Fibroblast of lung (primary cell): ENCODE results near the gene TARS3. TPM values are rescaled to one million over a fixed set of nuclear protein-coding genes. Genes with fewer than 3 reads are reported as not detected.
"Not testable (repeated sequence)": the region's sequence is repeated elsewhere in the genome, so short reads cannot be mapped to it uniquely, and the experiment has no call there.

Experiments used
- DNase-seq, 2 donors: peaks; one replicate each; pipeline versions ENCODE4 v3.0.0 to v3.0.0-alpha.2; 2010; ENCODE audit warnings: low read depth in 2 of 2
- H2AFZ ChIP-seq: 2 replicates; pipeline ENCODE4 v1.5.1; 2012; ENCODE audit warnings: low read length, control low read depth, inconsistent platforms
- H3K27ac ChIP-seq: 2 replicates; pipeline ENCODE4 v1.5.1; 2011; ENCODE audit warnings: low read length, control low read depth; ENCODE audit not compliant: insufficient read depth
- H3K27me3 ChIP-seq: 2 replicates; pipeline ENCODE4 v1.5.1; 2011; ENCODE audit warnings: mild to moderate bottlenecking, low read length; ENCODE audit not compliant: control insufficient read depth, insufficient read depth
- H3K36me3 ChIP-seq: 2 replicates; pipeline ENCODE4 v1.5.1; 2011; ENCODE audit warnings: low read length; ENCODE audit not compliant: control insufficient read depth, insufficient read depth
- H3K4me1 ChIP-seq: 2 replicates; pipeline ENCODE4 v1.5.1; 2011; ENCODE audit warnings: low read length; ENCODE audit not compliant: control insufficient read depth, insufficient read depth; ENCODE audit errors: extremely low read depth
- H3K4me2 ChIP-seq: 2 replicates; pipeline ENCODE4 v1.5.1; 2011; ENCODE audit warnings: low read length, control low read depth; ENCODE audit not compliant: insufficient read depth; ENCODE audit errors: extremely low read depth
- H3K4me3 ChIP-seq, 4 experiments: fragments of 200-600 bp in 1 of 4; sonication (generic) in 1 of 4; replicated peaks in 1 of 4; 2 replicates each; pipeline ENCODE4 v1.5.1; 2011 to 2016; ENCODE audit warnings: low read length in 4 of 4, low read depth in 3 of 4, mild to moderate bottlenecking in 3 of 4, control low read depth in 2 of 4, inconsistent platforms in 1 of 4, mixed read lengths in 1 of 4; ENCODE audit not compliant: insufficient read depth in 1 of 4; ENCODE audit errors: control extremely low read depth in 1 of 4
- H3K79me2 ChIP-seq: 2 replicates; pipeline ENCODE4 v1.5.1; 2012; ENCODE audit warnings: mild to moderate bottlenecking, low read length, inconsistent platforms; ENCODE audit not compliant: control insufficient read depth, insufficient read depth
- H3K9ac ChIP-seq: 2 replicates; pipeline ENCODE4 v1.5.1; 2011; ENCODE audit warnings: mild to moderate bottlenecking, low read length, control low read depth; ENCODE audit not compliant: insufficient read depth
- H3K9me3 ChIP-seq: 2 replicates; pipeline ENCODE4 v1.5.1; 2012; ENCODE audit warnings: low read depth, low read length; ENCODE audit not compliant: control insufficient read depth, insufficient read depth
- H4K20me1 ChIP-seq: 2 replicates; pipeline ENCODE4 v1.5.1; 2011; ENCODE audit warnings: low read length; ENCODE audit not compliant: control insufficient read depth, insufficient read depth; ENCODE audit errors: extremely low read depth
- EZH2 ChIP-seq: IDR thresholded peaks from 2 replicates; pipeline ENCODE4 v1.5.1; 2012; ENCODE audit warnings: low read length, control low read depth, mild to moderate bottlenecking; ENCODE audit errors: missing control alignments
- polyA plus RNA-seq, 2 donors: library from polyadenylated mRNA; depleted of rRNA in 1 of 2; stranded (reverse) in 1 of 2; unstranded in 1 of 2; fragments of >200 nt; gene quantifications; 2 replicates each; pipeline ENCODE4 v1.2.1, GENCODE V29; 2011 to 2012; ENCODE audit warnings: missing spikeins in 1 of 2
- total RNA-seq: library from RNA; depleted of rRNA; stranded (reverse); fragments of >200 nt; gene quantifications from 2 replicates; pipeline ENCODE4 v1.2.1, GENCODE V29; 2014
- TF ChIP-seq, protein P1 (sequence below), 2 donors: IDR thresholded peaks in 1 of 2; conservative IDR thresholded peaks in 1 of 2; 1 replicate in 1 of 2; 2 replicates in 1 of 2; pipeline ENCODE4 v1.5.1; 2011 to 2012; ENCODE audit warnings: low read length in 2 of 2, control low read depth in 1 of 2, inconsistent platforms in 1 of 2, low read depth in 1 of 2, mild to moderate bottlenecking in 1 of 2

TARS3 gene
- total and polyA plus RNA-seq, 2 donors (not counting 1 experiment from before 2014, with no cell fraction given) = 4.3 to 23.3 TPM

DNA sequence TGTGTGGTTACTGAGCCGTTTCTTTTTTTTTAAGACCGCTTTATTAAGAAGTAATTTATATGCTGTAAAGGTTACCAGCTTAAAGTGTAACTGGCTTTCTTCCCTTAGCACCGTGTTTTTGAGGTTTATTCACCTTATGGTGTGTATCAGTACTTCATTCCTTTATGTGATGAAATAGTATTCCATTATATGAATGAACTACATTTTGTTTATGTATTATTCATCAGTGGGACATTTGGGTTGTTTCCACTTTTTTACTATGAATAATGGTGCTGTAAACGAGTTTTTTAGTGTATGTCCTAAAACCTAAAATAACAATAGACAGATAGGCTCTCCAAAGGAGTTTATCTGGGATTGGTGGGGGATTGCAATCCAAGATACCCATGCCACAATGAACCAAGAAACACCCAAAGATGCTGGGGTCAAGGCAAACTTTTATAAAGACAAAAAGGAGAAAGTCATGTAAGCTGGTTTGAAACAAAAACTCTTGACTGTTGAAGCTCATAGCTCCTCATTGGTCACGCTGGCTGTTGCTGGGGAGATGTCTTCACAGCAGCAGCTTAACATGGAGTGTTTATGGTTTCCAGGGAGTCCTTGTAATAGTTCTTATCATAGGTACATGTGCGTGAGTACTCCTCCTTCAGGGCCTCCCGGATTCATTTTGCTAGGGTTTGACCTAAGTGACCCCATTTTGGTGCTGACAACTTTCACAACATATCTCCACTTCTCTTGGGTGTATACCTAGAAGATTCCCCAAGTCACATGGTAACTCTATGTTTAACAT, 88.1 kb downstream of the TARS3 start:
- Histone ChIP-seq H3K4me1 (peaks cover 2% of the 10 kb centered on the region), H4K20me1 (no peaks in the 10 kb centered on the region), H2AFZ (no peak overlapping the region)

GRCh38 chr15:101633356-101633755, 90.9 kb downstream of the TARS3 start:
- Histone ChIP-seq H3K4me3 (no peak overlapping the region), H4K20me1 (no peaks in the 10 kb centered on the region), H3K36me3 (no peaks in the 10 kb centered on the region), H3K27me3 (no peaks in the 10 kb centered on the region), H3K9ac (no peak overlapping the region), H3K79me2 (no peaks in the 10 kb centered on the region), H3K27ac (no peak overlapping the region), H3K9me3 (no peaks in the 10 kb centered on the region), H2AFZ (no peak overlapping the region), H3K4me2 (no peak overlapping the region), H3K4me1 (peaks cover 2% of the 10 kb centered on the region)
- TF ChIP-seq, protein P1, sequence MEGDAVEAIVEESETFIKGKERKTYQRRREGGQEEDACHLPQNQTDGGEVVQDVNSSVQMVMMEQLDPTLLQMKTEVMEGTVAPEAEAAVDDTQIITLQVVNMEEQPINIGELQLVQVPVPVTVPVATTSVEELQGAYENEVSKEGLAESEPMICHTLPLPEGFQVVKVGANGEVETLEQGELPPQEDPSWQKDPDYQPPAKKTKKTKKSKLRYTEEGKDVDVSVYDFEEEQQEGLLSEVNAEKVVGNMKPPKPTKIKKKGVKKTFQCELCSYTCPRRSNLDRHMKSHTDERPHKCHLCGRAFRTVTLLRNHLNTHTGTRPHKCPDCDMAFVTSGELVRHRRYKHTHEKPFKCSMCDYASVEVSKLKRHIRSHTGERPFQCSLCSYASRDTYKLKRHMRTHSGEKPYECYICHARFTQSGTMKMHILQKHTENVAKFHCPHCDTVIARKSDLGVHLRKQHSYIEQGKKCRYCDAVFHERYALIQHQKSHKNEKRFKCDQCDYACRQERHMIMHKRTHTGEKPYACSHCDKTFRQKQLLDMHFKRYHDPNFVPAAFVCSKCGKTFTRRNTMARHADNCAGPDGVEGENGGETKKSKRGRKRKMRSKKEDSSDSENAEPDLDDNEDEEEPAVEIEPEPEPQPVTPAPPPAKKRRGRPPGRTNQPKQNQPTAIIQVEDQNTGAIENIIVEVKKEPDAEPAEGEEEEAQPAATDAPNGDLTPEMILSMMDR (conservative IDR thresholded peaks at IDR 0.05 in 1 of 2, IDR thresholded peaks at IDR 0.05 in 1 of 2; ENCODE audit: low read depth in 1 of 2, low read length in 2 of 2) = no peak
- no peak for TF ChIP-seq EZH2
- DNase-seq = no peak

More for the DNA sequence above, 88.1 kb downstream of the TARS3 start:
- Histone ChIP-seq H3K4me3 (no peak overlapping the region), H3K27me3 (no peaks in the 10 kb centered on the region), H3K9me3 (no peaks in the 10 kb centered on the region), H3K79me2 (no peaks in the 10 kb centered on the region), H3K4me2 (no peak overlapping the region), H3K27ac (no peak overlapping the region), H3K9ac (no peak overlapping the region), H3K36me3 (peaks cover 5% of the 10 kb centered on the region)
- TF ChIP-seq, protein P1 (conservative IDR thresholded peaks at IDR 0.05 in 1 of 2, IDR thresholded peaks at IDR 0.05 in 1 of 2; ENCODE audit: low read depth in 1 of 2, low read length in 2 of 2) = no peak
- TF ChIP-seq EZH2 = no peak
- no peak for DNase-seq

GRCh38 chr15:101626729-101627128, 97.5 kb downstream of the TARS3 start:
- H3K4me1 ChIP-seq, H3K27me3 ChIP-seq, H3K9ac ChIP-seq, H3K4me3 ChIP-seq, DNase-seq, H3K9me3 ChIP-seq, H4K20me1 ChIP-seq, H3K4me2 ChIP-seq, H3K27ac ChIP-seq, H3K36me3 ChIP-seq, H3K79me2 ChIP-seq, H2AFZ ChIP-seq: not testable (repeated sequence)
